T-helper 17 cell (primary cell): Measurements from ENCODE around the gene FOXA2. TPM values are rescaled to one million over a fixed set of nuclear protein-coding genes. Genes with fewer than 3 reads are reported as not detected.

Experiments
- ATAC-seq: fragments of 150-1000 bp; cut with Tn5 transposase; 2 replicates; pipeline ENCODE4 v1.10.0; 2021; ENCODE audit warnings: mild to moderate bottlenecking, moderate library complexity
- DNase-seq, 3 donors: peaks; one replicate each; pipeline versions ENCODE4 v3.0.0 to v3.0.0-alpha.2; 2020 to 2021
- H3K9me3 ChIP-seq: one replicate; pipeline ENCODE4 v1.7.0; 2013; ENCODE audit warnings: low read length, mild to moderate bottlenecking; ENCODE audit not compliant: control insufficient read depth, poor library complexity, severe bottlenecking
- H3K27ac Mint-ChIP-seq: one replicate; pipeline ENCODE4 v1.8.0; 2022; ENCODE audit warnings: mild to moderate bottlenecking, moderate library complexity, mixed read lengths
- H3K27me3 Mint-ChIP-seq: one replicate; pipeline ENCODE4 v1.8.0; 2022; ENCODE audit warnings: mixed read lengths
- H3K36me3 Mint-ChIP-seq: one replicate; pipeline ENCODE4 v1.8.0; 2022; ENCODE audit warnings: low read depth, mixed read lengths
- H3K4me1 Mint-ChIP-seq: one replicate; pipeline ENCODE4 v1.8.0; 2022; ENCODE audit warnings: mild to moderate bottlenecking, mixed read lengths
- H3K4me3 Mint-ChIP-seq: one replicate; pipeline ENCODE4 v1.8.0; 2022; ENCODE audit warnings: mild to moderate bottlenecking, moderate library complexity, mixed read lengths
- total RNA-seq, 4 donors: library from RNA in 2 of 4; stranded (reverse) in 2 of 4; gene quantifications; one replicate each; pipeline ENCODE4 v1.2.3 and lab custom pipeline; 2022 to 2026

Gene FOXA2
- total RNA-seq, 2 donors from 2014 or later: not detected

DNA sequence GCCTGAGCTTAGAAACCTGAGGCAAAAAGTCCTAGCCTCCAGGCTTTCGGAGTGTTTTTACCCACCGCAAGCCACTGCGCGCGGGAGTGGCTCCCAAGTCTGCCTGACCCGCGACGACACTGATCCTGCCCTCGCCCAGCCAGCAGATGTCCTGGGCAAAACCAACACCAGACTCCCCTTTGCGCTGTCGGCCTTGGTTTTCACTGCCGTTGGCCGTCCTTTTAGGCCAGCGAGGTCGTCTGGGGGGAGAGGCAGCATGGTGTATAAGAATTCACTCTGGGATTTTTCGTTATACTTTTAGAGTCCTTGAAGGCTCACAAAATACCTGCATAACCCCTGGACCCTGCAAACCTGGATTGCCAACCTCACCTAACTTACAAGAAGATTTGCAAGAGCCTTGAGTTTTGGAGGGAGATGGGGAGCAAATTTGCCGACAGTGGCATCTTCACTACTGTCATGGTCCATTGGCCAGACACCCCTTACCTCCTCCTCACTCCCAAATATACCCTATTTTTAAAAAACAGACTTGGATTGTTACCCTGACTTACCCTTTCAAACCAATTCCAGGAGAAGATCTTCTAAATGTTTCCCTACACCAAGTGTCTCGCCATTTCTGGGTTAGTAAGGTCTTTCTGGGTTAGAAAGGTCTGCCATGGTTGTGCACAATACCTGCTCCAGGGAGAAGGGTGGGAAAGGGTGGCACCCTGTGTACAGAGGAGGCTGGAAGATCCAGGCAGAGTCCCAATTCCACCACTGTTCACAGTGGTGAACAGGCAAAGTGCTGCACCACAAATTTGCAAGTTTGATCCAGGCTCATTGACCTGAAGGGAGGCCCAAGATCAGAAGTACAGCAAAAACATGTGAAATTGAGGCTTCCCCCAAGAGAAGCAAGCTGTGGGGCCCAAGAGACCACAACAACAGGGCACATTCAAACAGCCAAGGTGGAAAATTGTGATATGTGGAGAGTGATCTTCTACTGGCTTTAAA lies 4.4 kb downstream of the FOXA2 start:
- no peaks in the 10 kb centered on the region for H3K9me3 ChIP-seq
- Mint-ChIP-seq H3K4me1 (peaks cover 2% of the 10 kb centered on the region), H3K4me3 (no peak overlapping the region), H3K27ac (no peak overlapping the region), H3K36me3 (peaks cover 8% of the 10 kb centered on the region), H3K27me3 (peaks cover 49% of the 10 kb centered on the region)
- DNase-seq: no peak
- ATAC-seq: no peak

DNA sequence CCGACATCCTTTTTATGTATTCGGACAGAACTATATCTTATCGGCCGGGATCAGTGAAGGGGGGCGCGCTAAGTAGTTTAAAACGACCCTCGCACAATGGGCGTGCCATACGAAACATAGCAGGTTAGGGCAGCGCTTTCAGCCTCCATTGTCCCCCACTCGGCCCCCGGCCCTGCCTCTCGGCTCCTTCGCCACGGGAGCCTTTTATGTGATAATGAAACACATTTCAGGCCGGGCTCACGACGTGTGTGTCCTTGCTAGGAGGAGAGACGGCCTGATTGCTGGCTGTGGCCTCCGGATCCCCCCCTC lies 5.3 kb downstream of the FOXA2 start:
- peaks cover 55% of the 10 kb centered on the region for H3K27me3 Mint-ChIP-seq
- ATAC-seq: no peak
- peaks cover 2% of the 10 kb centered on the region for H3K4me1 Mint-ChIP-seq
- no peaks in the 10 kb centered on the region for H3K9me3 ChIP-seq
- peaks cover 8% of the 10 kb centered on the region for H3K36me3 Mint-ChIP-seq
- no peak overlapping the region for H3K27ac Mint-ChIP-seq
- DNase-seq: no peak
- no peak overlapping the region for H3K4me3 Mint-ChIP-seq

DNA sequence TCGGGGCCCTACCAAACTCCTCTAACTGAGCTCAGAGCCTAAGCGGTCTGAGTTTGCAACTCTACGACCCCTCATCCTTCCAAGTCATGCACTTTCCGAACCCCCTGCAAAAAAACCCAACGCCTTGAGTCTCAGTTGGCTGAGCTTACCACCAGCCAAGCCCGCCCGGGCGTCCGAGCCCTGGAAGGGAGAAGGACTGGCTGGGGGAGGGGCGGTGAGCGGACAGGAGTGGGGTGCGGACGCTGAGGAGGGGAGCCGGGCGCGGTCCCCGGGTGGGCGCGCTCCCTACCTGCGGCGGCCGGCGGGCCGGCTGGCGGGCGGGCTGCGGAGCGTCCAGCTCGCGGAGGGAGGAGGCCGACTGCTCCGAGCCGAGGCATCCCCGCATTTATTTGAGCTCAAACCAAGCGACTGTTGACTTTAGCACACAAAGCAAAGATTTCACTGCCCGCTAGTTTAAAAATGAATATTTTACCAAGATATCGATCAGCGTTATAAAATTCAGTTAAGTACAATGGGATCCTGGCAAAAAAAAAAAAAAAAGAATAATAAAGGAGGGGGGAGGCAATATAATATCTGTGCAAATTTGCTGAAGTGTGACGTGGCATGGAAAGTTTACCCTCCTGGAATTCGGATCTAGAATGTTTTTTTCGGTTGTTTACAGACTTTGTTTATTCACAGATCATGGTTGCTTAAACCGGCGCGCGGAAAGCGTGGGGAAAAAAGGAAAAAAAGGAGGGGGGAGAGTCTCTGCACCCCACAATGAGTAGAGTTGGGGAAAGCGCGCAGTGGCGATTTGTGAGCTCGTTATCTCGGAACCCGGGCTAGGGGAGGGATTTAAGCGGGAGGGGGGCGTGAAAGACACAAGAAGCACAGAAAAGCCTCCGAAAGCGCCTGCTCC lies 5.9 kb downstream of the FOXA2 start:
- no peak for ATAC-seq
- Mint-ChIP-seq H3K36me3 (peaks cover 8% of the 10 kb centered on the region), H3K27me3 (peaks cover 57% of the 10 kb centered on the region), H3K27ac (no peak overlapping the region), H3K4me1 (peaks cover 2% of the 10 kb centered on the region), H3K4me3 (no peak overlapping the region)
- H3K9me3 ChIP-seq: no peaks in the 10 kb centered on the region
- DNase-seq: no peak

DNA sequence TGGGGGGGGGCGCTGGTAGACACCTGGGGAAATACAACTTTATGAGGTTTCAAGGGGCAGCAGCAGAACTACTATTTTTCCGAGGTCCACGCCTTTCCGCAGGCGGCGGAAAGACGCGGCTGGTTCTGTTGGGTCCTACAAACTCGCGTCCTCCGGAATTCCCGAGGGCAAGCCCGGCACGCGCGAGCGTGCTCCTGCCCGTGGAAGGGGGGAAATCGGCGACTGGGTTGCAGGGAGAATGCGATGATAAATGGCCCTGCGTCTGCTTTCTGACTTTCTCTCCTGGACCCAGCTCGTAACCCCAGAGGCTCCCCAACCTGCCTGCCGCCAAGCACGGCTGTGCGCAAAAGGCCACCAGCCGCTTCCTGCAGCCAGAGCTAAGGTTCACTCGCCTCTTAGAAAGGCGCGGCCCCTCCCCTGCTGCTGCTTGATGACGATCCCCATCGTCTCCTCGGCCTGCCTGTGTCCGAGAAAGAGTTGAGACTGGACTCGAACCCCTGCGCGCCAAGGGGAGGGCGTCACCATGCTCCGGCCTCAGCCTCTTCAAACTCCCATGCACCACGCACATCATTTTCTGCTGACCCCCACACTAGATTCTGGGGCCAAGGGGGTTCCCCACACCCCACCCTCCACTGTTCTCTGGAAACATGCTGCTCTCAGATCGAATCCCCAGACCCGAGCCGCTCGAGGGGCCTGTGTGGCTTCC lies 6.7 kb downstream of the FOXA2 start:
- ATAC-seq (no peak), DNase-seq (no peak)
- peaks cover 2% of the 10 kb centered on the region for H3K4me1 Mint-ChIP-seq
- H3K36me3 Mint-ChIP-seq: peaks cover 8% of the 10 kb centered on the region
- H3K27ac Mint-ChIP-seq: no peak overlapping the region
- H3K27me3 Mint-ChIP-seq: peaks cover 65% of the 10 kb centered on the region
- H3K9me3 ChIP-seq: no peaks in the 10 kb centered on the region
- H3K4me3 Mint-ChIP-seq: no peak overlapping the region

DNA sequence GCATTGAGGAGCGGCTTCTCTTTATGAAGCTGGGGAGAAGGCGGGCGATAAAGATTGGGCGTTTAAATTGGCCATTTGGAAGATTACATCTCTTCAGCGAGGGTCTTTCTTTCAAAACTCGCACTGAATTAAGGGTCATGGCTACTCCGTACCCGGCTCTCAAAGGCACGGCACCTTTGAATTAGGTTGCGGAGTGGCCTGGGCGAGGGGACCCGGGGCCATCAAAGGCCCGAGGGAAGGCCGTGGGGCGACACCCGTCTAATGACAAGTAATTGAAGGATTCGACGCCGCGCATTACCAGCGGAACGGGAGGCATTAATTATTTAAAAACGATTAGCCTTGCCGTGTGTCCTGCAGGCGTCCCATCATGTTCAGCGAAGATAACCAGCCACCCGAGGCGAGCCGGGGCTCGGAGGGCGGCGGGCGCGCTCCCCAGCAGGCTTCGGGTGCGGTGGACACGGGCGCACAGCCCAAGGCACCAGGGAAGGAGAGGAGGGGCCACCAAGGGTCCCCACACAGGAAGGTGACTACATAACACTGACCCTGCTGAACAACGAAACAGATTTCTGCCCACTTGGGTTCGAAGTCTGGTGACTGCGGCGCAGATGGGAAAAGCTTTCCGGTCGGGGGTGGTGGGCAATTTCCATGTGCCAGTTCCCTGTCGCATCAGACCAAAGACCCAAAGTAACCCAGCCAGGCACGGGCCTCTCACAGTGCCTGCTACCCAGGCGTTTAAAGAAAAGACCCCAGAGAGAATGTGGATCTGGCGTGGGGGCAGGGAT lies 7.4 kb downstream of the FOXA2 start:
- Mint-ChIP-seq H3K4me1 (peaks cover 2% of the 10 kb centered on the region), H3K27ac (no peak overlapping the region), H3K27me3 (peaks cover 70% of the 10 kb centered on the region), H3K4me3 (no peak overlapping the region), H3K36me3 (peaks cover 8% of the 10 kb centered on the region)
- DNase-seq: no peak
- no peaks in the 10 kb centered on the region for H3K9me3 ChIP-seq
- no peak for ATAC-seq

- no peaks in the 10 kb centered on the region for H3K9me3 ChIP-seq
- Mint-ChIP-seq H3K27me3 (peaks cover 70% of the 10 kb centered on the region), H3K36me3 (peaks cover 8% of the 10 kb centered on the region), H3K4me1 (peaks cover 2% of the 10 kb centered on the region), H3K27ac (no peak overlapping the region), H3K4me3 (no peak overlapping the region)
- DNase-seq (no peak), ATAC-seq (no peak)
Observed at GRCh38 chr20:22576273-22576672, 8.1 kb downstream of the FOXA2 start.

DNA sequence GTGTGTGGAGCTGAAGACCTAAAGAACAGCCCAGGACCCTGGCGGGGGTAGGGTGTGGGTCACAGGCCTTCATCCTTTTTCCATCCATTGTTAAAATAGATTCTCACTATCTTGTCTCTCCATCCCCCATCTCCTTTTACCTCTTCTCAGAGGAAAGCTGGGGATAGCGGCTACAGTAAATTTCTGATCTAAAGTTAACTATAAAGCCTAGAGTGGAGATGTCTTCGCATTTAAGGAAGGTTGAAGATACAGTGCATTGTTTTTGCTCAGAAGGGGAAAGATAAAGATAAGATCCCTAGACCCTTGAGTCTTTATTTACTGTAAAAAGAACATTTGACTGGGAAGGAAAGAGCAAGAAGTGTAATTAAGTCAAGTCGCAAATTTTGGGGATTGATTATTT lies 8.6 kb downstream of the FOXA2 start:
- no peak overlapping the region for H3K27ac Mint-ChIP-seq
- no peak overlapping the region for H3K4me3 Mint-ChIP-seq
- H3K4me1 Mint-ChIP-seq: peaks cover 2% of the 10 kb centered on the region
- H3K9me3 ChIP-seq: no peaks in the 10 kb centered on the region
- DNase-seq (no peak), ATAC-seq (no peak)
- peaks cover 70% of the 10 kb centered on the region for H3K27me3 Mint-ChIP-seq
- H3K36me3 Mint-ChIP-seq: peaks cover 8% of the 10 kb centered on the region

DNA sequence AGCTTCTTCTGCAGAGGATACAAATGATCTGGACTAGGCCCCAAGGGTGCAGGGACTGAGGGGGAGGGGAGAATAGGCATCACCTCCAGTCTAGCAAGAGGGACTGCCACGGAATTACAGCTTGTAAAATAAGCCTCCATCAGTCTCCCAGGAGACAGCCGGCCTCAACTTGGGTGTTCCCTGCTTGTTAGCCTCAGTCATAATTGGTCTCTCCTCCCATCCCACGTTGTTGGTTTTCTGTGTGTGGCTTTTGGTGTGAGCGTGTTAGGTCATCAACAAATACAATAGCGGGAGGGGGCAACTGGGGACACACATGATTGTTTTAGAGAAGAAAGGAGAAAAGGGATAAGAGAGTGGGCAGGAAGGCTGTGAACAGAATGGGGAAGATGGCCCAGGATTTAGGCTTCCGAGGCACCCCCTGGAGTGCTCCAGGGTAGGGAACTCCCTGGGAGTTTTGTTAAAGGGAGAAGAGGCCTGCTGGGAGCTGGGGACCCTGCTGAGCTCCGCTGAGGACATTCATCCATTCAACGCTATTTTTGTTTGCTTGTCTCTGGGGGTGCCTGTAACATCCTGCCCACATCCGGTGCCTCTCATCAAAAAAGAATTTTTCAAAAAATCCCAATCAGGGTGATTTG lies 9.2 kb downstream of the FOXA2 start:
- no peaks in the 10 kb centered on the region for H3K9me3 ChIP-seq
- Mint-ChIP-seq H3K27ac (no peak overlapping the region), H3K36me3 (peaks cover 8% of the 10 kb centered on the region), H3K4me3 (no peak overlapping the region), H3K4me1 (peaks cover 2% of the 10 kb centered on the region), H3K27me3 (peaks cover 65% of the 10 kb centered on the region)
- no peak for DNase-seq
- ATAC-seq: no peak

DNA sequence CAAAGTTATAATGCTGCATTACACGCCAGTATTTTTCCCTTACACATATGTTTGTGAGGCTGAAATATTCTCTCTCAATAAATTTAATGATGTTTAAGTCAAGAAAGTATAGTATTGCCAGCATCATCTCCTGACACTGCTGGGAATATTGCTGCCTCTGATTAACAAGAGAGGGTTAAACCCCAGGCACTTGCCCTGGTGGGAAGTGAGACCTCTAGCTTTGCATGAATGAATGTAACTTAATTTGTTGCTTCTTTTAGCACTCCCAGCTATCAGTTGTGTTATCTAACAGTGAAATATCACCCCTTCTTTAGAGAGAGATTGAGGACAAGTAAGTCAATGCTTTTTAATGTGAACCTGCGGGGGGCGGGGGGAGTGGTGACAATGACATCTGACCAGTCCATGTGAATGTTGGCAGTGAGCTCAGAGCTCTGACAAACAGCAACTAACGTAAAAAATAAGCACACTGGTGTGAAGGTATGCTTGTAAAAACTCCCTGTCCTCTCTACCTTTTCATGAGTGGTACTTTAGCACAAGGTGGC lies 9.8 kb downstream of the FOXA2 start:
- Mint-ChIP-seq H3K27ac (no peak overlapping the region), H3K4me1 (peaks cover 2% of the 10 kb centered on the region), H3K4me3 (no peak overlapping the region), H3K36me3 (peaks cover 8% of the 10 kb centered on the region), H3K27me3 (peaks cover 64% of the 10 kb centered on the region)
- DNase-seq (no peak), ATAC-seq (no peak)
- H3K9me3 ChIP-seq: no peaks in the 10 kb centered on the region

GRCh38 chr20:22572491-22572890 lies 11.9 kb downstream of the FOXA2 start:
- H3K4me1 Mint-ChIP-seq: no peaks in the 10 kb centered on the region
- no peak overlapping the region for H3K4me3 Mint-ChIP-seq
- DNase-seq: no peak
- peaks cover 64% of the 10 kb centered on the region for H3K27me3 Mint-ChIP-seq
- H3K9me3 ChIP-seq: no peaks in the 10 kb centered on the region
- no peak for ATAC-seq
- no peaks in the 10 kb centered on the region for H3K36me3 Mint-ChIP-seq
- no peak overlapping the region for H3K27ac Mint-ChIP-seq

DNA sequence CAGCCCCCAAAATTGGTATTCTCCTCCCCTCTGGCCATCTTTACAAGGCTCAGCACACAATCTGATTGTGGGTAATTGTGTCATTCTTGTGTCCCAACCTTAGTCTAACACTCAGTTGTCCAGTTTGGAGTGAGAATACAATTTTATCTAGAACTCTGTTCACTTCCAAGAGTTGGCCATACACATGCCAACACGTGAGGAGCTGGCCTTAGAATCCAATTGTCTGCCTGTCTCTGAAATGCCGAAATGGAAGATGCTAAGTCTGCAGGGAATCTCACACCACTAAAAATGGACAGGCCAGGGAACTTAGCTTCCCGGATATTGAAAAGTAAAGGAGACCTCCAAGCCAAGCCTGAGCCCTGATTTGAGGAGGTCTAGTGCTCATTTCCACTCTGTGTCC lies 12.3 kb downstream of the FOXA2 start:
- peaks cover 66% of the 10 kb centered on the region for H3K27me3 Mint-ChIP-seq
- no peak overlapping the region for H3K27ac Mint-ChIP-seq
- H3K4me3 Mint-ChIP-seq: no peak overlapping the region
- no peaks in the 10 kb centered on the region for H3K9me3 ChIP-seq
- H3K36me3 Mint-ChIP-seq: no peaks in the 10 kb centered on the region
- DNase-seq: no peak
- no peaks in the 10 kb centered on the region for H3K4me1 Mint-ChIP-seq
- no peak for ATAC-seq

- H3K4me1 Mint-ChIP-seq: no peaks in the 10 kb centered on the region
- H3K36me3 Mint-ChIP-seq: no peaks in the 10 kb centered on the region
- H3K4me3 Mint-ChIP-seq: no peak overlapping the region
- H3K27me3 Mint-ChIP-seq: peaks cover 68% of the 10 kb centered on the region
- no peaks in the 10 kb centered on the region for H3K9me3 ChIP-seq
- H3K27ac Mint-ChIP-seq: no peak overlapping the region
- ATAC-seq: no peak
- no peak for DNase-seq
Observed at GRCh38 chr20:22569353-22569752, 15.0 kb downstream of the FOXA2 start.
